DMS53 treated with DMSO at 0.1 percent for 48 hours (cell line): ENCODE measurements around the gene CALD1.

Experiments
- DNase-seq: peaks from one replicate; lab custom pipeline; 2025; ENCODE audit not compliant: unreplicated experiment; lab: John Stamatoyannopoulos, UW

The CALD1 gene, protein sequence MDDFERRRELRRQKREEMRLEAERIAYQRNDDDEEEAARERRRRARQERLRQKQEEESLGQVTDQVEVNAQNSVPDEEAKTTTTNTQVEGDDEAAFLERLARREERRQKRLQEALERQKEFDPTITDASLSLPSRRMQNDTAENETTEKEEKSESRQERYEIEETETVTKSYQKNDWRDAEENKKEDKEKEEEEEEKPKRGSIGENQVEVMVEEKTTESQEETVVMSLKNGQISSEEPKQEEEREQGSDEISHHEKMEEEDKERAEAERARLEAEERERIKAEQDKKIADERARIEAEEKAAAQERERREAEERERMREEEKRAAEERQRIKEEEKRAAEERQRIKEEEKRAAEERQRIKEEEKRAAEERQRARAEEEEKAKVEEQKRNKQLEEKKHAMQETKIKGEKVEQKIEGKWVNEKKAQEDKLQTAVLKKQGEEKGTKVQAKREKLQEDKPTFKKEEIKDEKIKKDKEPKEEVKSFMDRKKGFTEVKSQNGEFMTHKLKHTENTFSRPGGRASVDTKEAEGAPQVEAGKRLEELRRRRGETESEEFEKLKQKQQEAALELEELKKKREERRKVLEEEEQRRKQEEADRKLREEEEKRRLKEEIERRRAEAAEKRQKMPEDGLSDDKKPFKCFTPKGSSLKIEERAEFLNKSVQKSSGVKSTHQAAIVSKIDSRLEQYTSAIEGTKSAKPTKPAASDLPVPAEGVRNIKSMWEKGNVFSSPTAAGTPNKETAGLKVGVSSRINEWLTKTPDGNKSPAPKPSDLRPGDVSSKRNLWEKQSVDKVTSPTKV

DNA sequence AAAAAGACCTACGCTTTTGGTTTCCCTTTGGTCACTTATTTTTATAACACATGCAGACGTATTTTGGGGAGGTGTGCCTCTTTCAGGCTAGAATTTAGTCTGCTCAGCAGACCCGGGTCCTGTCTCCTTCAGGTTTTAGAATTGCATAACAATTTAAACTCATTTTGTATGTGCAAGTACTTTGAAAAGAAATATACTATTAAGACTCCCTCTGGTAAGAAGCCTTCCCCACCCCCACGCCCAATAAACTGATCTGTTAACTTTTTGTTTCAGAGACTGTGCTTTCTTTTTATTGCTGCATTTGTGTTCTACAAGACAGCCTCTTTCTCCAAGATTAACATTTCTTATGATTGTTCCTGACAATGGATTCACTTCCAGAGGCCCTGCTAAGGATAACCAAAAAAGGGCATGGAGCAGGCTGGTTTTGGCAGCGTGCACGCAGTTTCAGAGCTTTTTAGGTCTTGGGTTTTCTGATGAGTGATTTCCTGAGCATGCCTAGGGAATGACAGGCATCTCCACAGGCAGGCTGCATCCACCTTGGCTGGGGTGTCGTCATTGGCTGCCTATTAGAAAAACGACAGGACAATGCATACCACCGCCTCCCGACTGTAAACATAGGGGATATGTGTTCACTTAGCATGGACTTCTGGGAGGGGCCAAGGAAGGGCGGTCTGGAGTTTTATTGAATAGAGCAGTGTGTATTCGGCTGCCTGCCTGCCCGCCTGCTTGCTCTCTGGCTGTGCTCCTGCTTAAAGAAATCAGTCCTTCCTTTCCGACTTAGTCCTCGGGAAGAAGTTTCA is at the start of gene CALD1:
TSS of gene CALD1 (plus strand) at position 694 of the 800 bp plus-strand sequence. CDS start 88,100 bp downstream, outside the sequence.
- DNase-seq: no peak

- DNase-seq: no peak
Measured at GRCh38 chr7:134729895-134730294, 49.5 kb upstream of the CALD1 start.

- DNase-seq: no peak
Measured at GRCh38 chr7:134730411-134730829, 49.0 kb upstream of the CALD1 start.

DNA sequence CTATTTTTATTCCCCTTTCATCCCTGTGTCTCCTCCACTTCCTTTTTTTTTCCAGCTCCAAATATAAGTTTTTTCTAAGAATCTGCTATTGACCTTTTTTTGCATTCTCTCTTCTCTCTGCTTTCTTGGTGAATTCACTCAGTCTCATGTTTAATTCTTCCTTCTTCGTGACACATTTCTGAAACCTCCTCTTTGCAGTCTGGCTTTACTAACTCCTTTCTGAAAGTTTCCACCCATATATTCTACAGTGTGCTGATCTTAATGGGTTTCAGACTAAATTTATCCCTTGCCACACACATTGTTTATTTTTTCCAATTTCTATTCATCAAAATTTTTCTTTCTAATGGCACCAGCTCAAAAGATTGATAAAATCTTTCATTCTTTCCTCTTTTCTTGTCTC is 47.8 kb upstream of the CALD1 start:
- no peak for DNase-seq

- no peak for DNase-seq
Measured at GRCh38 chr7:134732728-134733127, 46.7 kb upstream of the CALD1 start.

DNA sequence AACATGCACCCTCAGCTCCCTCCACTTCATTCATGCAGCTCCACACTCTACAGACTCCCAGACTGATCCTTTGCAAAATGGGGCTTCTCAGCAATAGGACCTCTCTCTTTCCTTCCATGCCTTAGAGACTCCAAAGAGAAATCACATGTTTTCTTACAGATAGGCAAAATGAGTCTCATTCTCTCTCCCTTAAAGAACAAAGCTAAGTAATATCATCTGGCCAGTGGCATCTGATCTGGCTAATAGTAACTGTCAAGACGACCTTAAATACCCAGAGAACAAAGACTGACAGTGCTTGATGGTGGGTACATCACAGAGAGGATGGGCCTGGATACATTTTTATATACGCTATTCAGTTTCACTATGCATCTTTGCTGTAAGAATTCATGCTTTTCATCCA is 43.1 kb upstream of the CALD1 start:
- no peak for DNase-seq

DNA sequence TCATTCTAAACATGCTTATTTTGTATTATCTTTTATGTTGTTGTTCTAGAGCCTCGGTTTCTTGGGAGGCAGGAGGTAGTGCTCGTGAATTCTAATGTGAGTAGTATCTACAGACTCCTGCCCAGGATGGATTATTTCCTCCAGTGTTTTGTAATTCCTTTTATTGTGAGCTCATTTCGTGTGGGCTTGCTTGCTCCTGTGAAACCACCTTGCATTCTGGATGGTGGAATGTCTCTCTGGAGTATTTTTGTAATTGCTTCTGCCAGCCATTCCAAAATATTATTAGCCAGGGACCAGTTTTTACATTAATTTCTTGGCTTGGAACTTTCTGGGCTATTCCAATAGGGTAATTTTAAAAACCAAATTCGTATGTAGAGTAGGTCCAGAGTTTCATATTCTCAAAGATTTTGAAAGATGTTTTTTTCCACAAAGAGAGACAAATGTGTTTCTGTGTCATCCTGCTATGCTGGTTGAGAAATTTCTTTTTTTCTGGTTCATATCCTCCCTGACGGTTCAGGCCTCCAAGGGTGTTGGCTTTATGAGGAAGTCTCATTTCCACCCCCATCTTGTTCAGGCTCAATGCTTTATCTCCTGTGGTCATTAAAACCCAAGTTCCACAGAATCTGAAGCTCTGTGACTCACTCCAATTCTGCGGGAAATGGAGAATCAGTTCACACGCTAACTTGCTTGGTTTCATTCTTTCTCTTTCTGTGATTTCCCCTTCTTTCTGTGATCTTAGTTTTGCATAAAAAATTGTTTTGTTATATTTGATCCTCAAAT is 41.7 kb upstream of the CALD1 start:
- no peak for DNase-seq

- no peak for DNase-seq
Measured at GRCh38 chr7:134739362-134739761, 40.1 kb upstream of the CALD1 start.

DNA sequence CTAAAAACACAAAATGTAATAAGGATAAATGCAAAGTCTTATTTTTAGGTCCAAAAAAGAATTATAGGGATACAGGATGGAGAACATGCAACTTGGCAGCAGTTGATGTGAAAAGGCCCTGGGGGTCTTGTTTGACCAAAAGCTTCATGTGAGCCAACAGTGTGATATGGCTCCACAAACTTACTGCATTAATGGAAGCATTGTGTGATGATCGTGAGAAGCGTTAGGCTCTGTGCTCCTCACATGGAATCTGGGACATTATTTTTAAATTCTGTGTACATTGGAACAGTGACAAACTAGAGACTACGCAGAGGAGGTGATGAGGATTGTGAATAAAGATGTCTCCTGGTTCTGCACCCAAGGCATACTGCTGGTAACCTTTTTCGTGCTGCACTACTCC is 39.1 kb upstream of the CALD1 start:
- DNase-seq: no peak

- DNase-seq: no peak
Measured at GRCh38 chr7:134741907-134742635, 37.4 kb upstream of the CALD1 start.

DNA sequence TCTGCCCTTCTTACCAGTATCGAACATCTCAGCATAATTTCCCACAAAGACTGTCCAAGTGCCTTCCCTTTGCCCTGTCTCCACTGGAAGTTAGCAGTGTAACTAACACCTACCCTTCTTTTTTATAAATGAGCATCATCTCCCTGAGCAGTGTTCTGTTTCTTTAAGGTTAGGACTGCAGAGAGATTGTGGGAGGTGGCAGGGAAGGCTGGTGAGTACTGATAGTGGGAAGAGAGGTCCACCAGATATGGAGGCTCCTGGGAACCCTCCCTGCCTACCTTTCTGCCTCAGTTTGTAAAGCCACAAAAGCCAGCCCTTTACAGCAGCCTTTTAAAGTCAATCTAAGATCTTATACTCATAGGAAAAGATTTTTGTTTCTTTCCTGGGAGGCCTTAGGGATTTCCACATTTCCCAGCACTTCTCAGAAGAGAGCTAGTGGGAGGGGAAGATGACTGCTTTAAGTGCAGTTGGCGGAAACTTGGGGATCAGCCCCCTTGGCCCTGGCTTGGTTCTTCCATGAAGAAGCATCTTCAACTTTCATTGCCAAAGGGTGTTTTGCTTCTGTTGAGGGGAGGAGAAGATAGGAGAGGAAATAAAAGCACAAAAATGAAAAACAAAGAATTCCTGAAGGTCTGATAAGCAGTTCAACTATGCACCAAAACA is 36.6 kb upstream of the CALD1 start:
- no peak for DNase-seq

GRCh38 chr7:134744569-134744968 is 34.9 kb upstream of the CALD1 start:
- DNase-seq: no peak

GRCh38 chr7:134747326-134747725 is 32.1 kb upstream of the CALD1 start:
- DNase-seq: no peak

DNA sequence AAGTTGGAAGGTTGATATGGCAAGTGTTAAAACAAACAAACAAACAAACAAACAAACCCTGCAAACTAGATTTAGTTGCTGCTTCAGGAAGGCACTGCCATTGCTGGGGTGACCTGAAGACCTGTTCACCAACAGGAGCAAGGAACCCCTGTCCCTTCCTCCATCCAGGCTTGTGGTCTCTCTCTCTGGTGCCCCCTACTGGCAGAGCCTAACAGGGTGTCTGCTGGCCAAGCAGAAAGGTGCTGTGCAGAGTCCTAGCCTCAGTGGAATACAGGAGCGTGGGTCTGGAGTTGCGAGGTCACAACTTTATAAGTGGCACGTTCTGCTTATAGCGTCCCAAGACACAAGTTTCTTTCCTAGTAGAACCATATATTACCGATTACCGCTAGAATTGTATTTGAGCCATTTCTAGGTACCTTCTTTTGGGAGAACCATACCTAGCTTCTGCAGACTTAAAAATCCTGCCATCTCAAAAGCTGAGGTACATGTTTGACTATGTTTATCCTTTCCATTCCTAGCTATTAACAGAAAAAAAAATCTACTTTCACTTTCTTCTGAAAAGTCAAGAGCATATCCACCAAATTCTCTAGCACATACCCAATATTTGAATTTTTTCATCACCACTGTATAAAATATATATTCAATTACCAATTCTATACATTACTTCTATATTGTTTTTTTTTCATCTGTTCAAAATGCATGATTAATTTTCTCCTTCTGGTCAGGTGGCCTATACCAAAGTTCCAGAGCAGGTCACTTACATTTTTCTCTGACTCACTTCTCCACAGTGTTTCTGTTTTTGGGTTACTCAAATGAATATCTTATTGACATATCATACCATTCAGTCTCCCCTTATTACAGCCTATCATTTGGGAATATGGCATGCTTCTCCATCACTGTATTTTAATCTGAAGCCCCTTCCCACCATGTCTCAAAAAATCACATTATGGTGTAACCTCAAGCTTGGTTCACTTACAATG is 29.1 kb upstream of the CALD1 start:
- DNase-seq: no peak

- DNase-seq: peak; percentile 25
Measured at GRCh38 chr7:134752006-134752760, 27.3 kb upstream of the CALD1 start.

DNA sequence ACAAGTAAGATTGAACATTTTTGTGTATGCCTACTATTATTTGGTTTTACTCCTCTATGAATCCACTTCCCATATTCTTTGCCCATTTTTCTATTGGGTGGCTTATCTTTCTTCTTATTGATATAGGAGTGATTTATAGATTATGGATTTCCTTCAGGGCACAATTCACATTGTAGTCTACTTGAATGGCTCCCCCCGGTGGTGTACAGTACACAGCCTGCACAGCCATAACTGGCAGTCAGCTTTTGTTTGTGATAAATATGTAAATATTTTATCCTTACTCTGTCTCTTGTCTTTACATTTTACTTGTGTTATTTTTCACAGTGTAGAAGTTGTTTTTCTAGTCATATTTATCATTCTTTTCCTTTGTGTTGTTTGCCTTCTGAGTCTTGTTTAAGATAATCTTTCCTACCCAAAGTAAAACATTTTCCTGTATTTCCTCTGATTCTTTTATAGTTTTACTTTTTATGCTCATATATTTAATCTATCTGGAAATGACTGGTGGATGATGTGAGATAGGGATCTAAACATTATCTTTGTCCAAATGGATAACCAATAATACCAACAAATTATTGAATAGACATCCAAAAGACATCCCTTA is 23.9 kb upstream of the CALD1 start:
- no peak for DNase-seq

- no peak for DNase-seq
Measured at GRCh38 chr7:134757938-134758337, 21.5 kb upstream of the CALD1 start.
